Fibroblast of pulmonary artery (primary cell): Measurements from ENCODE around the gene PKDCC.

Experiments used
- DNase-seq: peaks from one replicate; pipeline ENCODE4 v3.0.0-alpha.2; 2010; ENCODE audit warnings: low read depth
- H3K4me3 ChIP-seq: replicated peaks from 2 replicates; pipeline ENCODE4 v1.5.1; 2011; ENCODE audit warnings: low read depth, mild to moderate bottlenecking, control low read depth, low read length, moderate library complexity
- TF ChIP-seq, protein P1 (sequence below): IDR thresholded peaks from 2 replicates; pipeline ENCODE4 v1.5.1; 2011; ENCODE audit warnings: mild to moderate bottlenecking, control low read depth, low read length, inconsistent platforms; ENCODE audit errors: missing control alignments

The PKDCC gene

DNA sequence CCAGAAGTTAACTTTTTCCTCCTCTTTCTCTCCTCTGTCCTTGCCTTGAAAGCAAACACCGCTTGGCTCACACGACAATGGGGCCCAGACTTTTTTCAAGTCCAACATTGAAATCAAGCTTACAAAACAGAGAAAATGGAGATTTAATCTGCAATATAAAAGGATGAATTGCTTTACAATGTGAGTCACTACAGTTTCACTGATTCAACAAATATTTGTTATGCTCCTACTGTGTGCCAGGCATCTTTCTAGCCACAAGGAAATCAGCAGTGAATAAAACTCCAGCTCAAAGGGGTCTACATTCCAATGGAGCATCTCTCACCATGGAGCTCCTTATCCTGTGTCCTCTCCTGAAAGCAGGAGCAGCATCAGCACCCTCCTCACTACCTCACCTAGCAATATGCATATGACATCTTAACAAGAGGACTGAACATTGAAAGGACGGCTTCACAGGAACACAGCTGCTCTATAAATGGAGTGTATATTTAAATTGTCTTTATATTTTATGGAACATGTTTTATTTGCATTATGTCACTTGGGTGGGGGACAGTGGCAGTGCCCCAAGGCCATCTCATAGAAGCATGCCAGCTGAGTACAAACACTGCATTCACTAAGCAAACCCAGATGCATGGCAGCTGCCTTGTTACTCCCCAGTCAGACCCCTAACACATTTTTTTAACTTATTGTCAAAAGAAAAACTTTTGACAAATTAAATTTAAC, 39.5 kb downstream of the PKDCC start:
- H3K4me3 ChIP-seq = no peak overlapping the region
- no peak for DNase-seq
- TF ChIP-seq, protein P1, sequence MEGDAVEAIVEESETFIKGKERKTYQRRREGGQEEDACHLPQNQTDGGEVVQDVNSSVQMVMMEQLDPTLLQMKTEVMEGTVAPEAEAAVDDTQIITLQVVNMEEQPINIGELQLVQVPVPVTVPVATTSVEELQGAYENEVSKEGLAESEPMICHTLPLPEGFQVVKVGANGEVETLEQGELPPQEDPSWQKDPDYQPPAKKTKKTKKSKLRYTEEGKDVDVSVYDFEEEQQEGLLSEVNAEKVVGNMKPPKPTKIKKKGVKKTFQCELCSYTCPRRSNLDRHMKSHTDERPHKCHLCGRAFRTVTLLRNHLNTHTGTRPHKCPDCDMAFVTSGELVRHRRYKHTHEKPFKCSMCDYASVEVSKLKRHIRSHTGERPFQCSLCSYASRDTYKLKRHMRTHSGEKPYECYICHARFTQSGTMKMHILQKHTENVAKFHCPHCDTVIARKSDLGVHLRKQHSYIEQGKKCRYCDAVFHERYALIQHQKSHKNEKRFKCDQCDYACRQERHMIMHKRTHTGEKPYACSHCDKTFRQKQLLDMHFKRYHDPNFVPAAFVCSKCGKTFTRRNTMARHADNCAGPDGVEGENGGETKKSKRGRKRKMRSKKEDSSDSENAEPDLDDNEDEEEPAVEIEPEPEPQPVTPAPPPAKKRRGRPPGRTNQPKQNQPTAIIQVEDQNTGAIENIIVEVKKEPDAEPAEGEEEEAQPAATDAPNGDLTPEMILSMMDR = no peak

DNA sequence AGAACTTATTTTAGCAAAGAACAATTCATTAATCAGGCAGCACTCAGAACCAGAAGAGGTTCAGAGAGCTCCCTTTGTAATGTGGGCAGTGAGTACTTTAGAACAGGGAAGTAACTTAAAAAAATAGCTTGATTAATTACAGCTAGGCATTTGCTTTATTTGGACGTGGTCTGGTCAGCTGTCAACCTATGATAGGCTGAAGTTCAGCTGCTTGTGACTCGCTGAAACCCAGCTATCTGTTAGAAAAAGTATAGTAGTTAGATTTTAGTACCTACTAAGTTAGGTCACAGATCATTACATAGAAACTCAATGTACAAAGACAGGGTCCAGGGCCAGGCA, 40.0 kb downstream of the PKDCC start:
- H3K4me3 ChIP-seq = no peak overlapping the region
- DNase-seq = no peak
- TF ChIP-seq, protein P1 = no peak

DNA sequence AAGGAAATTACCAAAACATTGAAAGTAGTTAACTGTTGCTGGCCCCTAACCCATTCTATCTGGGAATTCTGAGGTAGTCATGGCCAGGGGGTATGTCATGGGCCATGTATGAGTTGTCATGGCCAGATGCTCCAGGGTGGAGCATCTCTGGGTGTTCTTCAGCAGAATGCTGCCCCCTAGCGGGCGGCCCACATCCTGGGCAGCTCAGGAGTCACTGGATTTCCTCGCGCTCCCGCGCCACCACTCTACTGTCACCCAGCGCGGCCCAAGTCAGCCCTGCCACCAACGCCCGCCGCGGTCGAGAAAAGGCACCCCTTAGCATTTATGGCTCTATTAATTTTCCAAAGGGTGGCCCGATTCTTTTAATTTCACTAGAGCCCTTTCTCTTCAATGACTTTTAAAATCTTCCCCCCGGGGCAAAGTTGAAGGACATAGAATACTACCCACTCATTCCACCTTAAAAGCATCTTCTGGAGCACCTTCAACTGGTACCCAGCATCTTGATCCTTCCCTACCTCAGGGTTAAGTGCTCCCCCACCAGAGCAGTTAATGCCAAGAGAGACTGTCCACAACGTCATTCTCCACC, 41.6 kb downstream of the PKDCC start:
- DNase-seq = peak; percentile 58
- TF ChIP-seq, protein P1 = peak; percentile 54
- H3K4me3 ChIP-seq = no peak overlapping the region

DNA sequence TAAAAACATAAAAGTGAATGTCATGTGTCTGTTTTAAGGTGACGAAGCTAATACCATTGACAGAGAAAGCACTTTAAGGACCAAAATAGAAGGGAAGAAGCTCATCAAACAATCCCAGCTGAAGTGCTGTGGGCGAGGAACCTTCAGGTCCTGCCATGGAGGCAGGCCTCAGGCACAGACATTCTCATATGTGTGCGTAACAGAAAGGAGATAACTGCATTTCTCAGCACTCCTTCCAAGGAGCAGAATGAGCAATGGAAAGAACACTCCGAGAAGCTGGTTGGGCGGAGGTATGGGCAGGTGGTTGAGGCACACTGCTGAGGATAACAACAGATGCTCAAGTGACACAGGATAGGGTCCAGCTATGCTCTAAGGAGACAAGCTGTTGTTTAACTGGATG, 42.4 kb downstream of the PKDCC start:
- TF ChIP-seq, protein P1 = no peak
- DNase-seq = no peak
- no peak overlapping the region for H3K4me3 ChIP-seq

DNA sequence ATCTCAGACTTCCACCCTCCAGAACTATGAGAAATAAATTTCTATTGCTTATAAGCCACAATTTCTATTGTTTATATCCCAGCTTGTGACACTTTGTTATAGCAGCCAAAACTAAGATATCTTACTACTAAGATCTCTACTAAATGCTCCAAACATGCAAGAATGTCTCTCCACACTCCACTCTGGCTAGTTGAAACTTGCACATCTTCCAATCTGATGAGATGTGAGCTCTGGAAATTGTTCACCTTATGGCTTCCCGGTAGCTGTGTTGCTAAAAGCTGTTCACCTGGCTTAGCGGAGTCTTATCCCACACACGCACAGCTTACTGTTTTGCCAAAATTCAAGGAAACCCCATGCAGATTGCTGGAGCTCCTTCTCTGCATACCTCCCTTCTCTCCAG, 43.9 kb downstream of the PKDCC start:
- TF ChIP-seq, protein P1 = no peak
- no peak for DNase-seq
- no peak overlapping the region for H3K4me3 ChIP-seq

DNA sequence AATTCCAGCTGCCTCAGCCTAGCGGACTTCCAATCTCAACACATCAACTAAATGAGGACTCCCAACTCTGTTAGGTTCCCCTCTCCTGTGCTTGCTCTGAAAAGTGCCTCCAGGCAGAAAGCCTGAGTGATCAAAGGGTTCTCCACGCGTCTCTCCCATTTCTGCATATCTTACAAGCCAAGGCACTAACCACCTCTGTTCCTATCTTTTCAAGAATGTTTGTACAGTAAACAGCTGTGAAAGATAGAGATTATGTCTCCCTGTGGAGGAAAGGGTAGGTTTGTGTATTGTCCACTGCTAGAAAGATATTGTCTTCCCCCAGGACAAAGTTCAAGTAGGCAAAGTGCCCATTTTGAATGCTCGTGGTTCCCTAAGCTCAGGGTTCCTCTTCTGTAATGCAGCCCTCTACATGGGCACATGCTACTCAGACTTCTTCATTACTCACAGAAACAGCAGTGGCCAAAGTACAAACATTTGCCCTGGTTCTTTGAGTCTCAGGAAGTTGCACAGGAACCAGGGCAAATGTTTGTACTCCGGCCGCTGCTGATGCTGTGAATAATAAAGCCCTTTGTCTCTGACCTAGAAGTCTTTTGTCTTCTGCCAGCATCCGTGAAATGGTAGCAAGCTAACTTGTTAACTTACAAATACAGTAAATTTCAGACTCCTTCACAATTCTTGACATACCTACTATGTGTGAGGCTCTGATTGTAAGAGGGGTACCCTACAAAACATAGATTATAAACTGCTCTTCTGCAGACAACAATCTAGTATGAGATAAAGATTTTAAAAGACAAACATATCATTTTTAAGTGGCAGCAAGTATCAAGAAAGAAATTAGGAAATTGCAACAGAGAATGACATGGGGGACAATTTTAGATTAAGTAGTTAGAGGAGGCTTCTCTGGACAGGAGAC, 44.5 kb downstream of the PKDCC start:
- DNase-seq = peak; percentile 59
- no peak overlapping the region for H3K4me3 ChIP-seq
- TF ChIP-seq, protein P1 = no peak
